Stimulated activated naive CD8-positive, alpha-beta T cell treated with anti-CD3 and anti-CD28 coated beads, Interleukin-15, Interleukin-2, amounts not matched to agents 100 U/mL and 50 U/mL, for 24 hours (primary cell): ENCODE data around the gene S100A8.
A peak's percentile ranks its signal among the peaks of the same experiment; 100 is the strongest.

Experiments
- ATAC-seq: fragments of 150-1000 bp; cut with Tn5 transposase; one replicate; pipeline ENCODE4 v1.10.0; 2021
- DNase-seq: peaks from one replicate; pipeline ENCODE4 v3.0.0; 2021

The S100A8 gene

DNA sequence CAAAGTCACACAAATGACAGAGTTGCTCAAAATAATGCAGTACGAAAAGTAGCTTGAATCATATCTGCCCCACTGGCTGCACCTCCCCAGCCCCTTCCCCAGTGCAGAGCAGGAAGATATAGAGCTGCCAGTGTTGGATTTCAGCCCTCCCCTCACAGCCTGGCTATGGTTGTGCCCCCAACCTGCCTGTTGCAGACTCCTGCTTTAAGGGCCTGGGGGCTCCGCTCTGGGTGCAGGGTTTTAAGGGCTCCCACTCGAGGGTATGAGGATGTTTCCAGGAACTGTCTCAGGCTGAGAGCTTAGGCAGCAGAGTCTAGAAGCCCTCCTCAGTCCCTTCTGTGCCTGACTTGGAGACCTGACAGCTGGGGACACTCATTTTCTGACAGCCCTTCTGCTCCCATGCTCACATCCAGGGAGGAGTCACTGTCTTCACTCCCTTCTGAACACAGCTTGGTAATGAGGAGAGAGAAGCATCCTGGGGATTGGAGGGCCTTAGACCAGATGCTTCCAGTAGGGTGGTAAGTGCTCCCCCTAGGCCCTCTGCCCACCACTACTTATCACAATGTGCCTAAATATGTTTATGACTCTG lies 28.6 kb downstream of the S100A8 start:
- ATAC-seq: no peak
- DNase-seq: no peak

DNA sequence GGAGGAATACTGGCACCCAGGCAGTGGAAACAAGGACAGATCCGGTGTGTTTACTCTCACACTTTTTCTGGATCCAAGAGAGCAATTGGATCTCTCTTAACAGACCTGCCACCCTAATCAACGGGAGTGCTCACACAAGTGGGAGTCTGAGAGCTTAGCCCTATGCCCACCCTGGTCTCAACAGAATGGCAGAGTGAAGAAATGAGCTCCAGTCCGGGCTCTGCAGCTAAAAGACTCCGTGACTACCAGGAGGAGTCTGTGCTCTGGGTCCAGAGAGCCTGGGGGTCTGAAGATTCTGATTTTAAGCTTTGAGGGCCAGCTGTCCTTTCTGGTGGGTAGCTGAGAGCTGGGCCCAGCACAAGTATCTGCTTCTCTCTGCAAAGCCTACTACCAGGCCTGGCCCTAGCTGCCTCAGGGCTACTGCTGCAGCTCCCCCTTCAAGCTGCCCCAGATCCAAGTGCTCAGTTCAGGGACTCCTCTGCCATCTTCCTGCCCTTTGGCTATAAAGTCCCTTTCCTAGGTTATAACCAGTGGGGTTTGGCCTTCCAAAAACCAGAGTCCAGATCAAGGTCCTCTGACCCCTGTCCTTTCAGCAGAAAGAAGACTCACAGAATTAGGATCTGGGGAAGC lies 29.3 kb downstream of the S100A8 start:
- DNase-seq (no peak), ATAC-seq (no peak)

DNA sequence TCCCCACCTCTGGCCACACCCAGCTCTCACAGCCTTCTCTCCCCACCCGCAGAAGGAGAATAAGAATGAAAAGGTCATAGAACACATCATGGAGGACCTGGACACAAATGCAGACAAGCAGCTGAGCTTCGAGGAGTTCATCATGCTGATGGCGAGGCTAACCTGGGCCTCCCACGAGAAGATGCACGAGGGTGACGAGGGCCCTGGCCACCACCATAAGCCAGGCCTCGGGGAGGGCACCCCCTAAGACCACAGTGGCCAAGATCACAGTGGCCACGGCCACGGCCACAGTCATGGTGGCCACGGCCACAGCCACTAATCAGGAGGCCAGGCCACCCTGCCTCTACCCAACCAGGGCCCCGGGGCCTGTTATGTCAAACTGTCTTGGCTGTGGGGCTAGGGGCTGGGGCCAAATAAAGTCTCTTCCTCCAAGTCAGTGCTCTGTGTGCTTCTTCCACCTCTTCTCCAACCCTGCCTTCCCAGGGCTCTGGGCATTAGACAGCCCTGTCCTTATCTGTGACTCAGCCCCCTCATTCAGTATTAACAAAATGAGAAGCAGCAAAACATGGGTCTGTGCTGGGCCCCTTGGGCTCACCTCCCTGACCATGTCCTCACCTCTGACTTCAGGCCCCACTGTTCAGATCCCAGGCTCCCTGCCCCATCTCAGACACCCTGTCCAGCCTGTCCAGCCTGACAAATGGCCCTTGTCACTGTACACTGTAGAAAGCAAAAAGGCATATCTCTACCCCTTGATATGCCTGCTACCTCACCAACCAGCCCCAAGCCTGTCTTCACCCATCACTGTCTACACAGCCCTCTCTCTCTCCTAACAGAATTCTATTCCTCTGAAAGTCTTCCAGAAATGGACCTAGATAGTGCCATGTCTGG lies 30.0 kb downstream of the S100A8 start:
- DNase-seq (no peak), ATAC-seq (no peak)

DNA sequence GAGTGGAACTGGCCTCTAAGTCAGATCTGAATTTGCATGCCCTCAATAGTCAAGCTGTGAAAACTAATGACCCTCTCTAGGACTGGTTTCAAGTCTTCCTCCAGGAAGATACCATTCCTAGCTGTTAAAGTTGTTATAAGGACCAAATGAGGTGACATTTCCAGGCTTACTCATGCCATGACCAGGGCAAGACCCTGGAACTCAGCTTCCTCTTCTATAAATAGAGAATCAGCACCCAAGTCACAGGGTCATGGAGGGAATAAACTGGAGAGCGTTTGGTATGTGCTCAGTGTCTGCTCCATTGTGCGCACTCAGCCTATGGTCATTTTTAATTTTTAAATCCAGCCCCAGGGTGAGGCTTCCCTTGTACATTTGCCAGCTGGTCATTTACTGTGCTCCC lies 30.7 kb downstream of the S100A8 start:
- DNase-seq (no peak), ATAC-seq (no peak)

DNA sequence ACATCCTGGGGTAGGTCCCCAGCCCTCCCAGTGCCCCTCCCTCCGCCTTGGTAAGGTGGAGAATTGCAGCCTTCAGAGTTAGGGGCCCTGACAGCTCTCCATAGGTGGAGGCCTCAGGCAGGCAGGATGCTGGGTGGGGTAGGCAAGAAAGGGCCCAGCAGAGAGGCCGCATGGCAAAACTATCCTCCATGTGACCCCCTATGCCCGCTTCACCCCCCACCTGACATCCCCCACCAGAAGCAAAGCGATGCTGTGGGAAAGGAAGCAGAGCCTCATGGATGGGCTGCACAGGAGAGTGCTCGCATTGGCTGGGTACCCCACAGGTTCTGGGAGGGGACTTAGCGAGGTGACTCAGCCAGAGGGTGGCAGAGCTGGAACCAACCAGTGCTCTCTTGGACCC lies 31.6 kb downstream of the S100A8 start:
- DNase-seq: no peak
- ATAC-seq: no peak

DNA sequence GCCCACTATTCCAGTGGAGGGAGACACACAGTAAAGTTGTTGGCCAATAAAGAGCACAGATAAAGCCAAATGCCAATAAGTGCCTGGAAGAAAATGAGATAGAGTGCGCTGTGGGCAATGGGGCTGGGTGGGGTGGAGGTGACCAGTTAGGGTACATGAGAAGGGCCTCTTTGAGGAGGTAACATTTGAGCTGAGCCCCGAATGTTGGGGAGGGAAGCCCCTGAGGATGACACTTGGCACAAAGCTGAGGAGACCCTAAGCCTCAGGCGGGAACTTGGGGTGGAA lies 32.2 kb downstream of the S100A8 start:
- ATAC-seq: no peak
- no peak for DNase-seq

DNA sequence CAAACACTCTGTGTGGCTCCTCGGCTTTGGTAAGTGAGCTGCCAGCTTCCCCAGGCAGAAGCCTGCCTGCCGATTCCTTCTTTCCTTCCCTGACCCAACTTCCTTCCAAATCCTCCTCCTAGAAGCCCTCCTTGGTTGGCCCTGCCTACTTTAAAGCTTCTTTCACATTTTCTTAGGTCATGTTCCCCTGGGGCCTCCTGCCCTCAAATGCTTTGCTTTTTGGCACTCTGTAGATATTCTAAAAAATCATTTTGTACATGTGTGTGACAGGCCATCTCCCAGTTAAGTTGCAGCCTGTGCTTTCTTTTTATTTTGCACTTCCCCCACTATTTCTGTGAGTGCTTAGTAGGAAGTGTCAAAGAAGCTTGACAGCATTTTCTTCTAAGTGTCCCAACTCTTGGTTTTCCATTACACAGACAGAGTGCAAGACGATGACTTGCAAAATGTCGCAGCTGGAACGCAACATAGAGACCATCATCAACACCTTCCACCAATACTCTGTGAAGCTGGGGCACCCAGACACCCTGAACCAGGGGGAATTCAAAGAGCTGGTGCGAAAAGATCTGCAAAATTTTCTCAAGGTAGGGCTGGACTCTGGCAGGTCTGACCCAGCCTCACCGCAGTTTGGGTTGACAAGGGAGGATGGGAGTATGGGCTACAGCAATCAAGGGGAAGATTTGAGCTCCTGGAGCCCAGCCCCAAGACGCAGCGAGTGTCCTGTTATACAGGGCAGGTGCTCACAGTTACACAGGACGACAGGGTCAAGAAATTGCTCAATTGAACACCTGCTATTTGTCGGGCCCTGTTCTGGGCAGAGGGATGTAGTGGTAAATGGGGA lies 32.8 kb downstream of the S100A8 start, which contains the start of gene S100A9:
Gene S100A9, plus strand, starts transcription at position 2 of the 838 bp plus-strand sequence. Its CDS starts 430 bp downstream, at position 432.
- no peak for DNase-seq
- ATAC-seq: no peak

DNA sequence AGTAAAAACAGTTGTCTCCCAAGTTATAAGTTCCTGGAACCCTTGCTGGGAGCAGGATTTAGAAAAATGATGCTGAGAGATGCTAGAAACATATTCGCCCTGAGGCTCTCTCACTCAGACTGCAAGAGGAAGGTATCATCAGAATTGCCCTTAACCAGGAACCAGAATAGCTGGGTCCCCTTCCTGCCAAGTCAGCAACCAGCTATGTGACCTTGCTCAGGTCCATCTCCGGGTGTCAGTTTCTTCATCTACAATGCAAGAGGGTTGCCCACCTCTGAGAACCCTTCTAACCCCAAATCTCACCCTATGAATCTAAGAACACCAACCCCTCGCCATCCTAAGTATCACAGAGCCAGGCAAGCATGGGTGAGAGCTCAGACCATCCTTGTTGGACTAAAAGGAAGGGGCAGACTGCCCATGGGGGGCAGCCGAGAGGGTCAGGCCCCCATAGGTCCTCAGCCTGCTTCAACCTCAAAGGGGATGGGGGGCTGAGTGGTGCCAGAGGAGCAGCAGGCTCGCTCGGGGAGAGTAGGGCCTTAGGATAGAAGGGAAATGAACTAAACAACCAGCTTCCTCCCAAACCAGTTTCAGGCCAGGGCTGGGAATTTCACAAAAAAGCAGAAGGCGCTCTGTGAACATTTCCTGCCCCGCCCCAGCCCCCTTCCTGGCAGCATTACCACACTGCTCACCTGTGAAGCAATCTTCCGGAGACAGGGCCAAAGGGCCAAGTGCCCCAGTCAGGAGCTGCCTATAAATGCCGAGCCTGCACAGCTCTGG lies 33.6 kb downstream of the S100A8 start:
- DNase-seq (no peak), ATAC-seq (no peak)

DNA sequence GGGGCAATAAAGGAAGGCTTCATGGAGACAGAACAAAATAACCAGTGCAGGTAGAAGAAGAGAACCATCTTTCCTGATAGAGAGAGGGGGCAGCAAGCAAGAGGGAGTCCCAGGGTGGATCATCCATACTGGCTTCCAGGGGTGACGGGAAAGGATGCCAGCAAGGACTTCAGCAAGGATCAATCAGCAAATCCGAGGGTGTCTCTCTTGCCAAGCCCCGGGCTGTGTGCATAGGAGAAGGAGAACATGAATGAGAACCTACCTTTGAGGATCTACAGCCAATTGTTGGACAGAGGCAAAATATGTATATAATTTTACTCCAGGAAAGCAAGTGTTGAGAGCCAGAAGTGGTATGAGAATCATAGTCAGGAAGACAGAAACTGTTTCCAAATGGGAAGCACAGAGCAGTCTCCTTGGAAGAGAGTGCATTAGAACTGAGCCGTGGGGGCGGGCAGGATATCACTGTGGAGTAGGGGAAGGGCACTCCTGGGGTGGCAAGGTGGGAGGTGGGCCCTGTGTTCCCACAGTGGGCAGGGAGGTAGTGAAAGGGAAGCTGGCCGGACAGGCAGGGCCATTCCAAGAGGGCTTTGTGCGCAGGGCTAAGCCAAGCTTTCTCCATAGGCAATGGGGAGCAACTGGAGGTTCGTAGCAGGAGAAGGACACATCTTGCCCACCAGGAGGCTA lies 34.3 kb downstream of the S100A8 start:
- no peak for DNase-seq
- ATAC-seq: no peak

DNA sequence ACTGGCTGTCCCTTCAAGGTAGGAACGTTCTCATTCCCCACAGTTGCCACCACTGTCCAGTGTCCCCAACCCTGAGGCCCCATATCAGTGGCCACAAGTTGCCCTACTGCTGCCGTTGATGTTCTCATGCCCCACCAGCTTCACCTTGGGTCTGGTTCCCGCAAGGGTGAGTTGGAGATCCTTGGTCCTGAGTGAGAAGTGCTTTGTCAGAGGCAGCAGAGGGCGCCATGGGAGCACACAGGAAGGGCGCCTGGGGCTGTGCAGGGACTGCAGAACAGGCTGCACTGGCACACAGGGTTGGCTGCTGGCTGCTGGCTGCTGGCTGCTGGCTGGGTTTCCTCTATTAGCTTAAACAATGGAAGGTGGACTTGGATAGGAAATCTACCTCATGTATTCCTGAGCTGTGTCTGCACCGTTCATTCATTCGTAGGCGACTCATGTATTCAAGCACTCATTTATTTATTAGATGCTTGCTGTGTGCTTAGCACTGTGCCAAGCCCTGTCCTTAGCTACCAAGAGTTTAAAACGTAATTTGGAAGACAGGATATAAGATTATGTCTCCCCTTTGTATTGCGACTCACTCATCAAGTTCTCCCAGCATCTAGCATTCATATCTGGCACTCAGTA lies 35.3 kb downstream of the S100A8 start:
- ATAC-seq (peak; percentile 62), DNase-seq (peak; percentile 45)

DNA sequence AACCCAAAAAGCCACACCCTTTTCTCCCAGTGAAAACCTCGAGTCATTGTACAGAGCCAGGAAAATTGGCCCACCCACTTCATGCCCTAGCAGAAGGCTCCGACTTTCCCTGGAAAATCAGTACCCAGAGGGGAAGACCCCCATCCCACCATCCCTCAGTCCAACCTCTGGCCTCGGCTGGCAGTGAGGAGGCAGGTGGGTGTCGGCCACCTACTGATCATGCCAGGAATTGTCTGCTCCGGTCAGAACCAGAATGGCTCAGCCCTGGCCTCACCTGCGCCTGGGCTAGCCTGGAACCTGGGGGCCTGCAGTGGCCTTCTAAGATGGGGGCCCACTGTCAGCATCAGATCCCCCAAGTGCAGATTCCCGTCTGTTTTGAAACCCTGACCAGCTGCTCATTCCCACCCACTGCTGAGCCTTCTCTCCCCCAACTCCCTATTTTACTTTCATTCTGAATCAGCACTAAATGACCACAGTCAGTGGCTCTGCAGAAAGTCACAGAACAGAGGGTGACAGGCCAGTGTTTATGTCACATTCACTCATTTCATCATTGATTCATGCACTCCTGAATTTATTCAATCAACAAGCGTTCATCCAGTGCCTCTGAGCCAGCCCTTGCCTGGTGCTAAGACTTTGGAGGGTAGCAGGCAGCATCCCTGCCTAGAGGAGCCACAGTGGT lies 36.2 kb downstream of the S100A8 start:
- no peak for ATAC-seq
- no peak for DNase-seq

DNA sequence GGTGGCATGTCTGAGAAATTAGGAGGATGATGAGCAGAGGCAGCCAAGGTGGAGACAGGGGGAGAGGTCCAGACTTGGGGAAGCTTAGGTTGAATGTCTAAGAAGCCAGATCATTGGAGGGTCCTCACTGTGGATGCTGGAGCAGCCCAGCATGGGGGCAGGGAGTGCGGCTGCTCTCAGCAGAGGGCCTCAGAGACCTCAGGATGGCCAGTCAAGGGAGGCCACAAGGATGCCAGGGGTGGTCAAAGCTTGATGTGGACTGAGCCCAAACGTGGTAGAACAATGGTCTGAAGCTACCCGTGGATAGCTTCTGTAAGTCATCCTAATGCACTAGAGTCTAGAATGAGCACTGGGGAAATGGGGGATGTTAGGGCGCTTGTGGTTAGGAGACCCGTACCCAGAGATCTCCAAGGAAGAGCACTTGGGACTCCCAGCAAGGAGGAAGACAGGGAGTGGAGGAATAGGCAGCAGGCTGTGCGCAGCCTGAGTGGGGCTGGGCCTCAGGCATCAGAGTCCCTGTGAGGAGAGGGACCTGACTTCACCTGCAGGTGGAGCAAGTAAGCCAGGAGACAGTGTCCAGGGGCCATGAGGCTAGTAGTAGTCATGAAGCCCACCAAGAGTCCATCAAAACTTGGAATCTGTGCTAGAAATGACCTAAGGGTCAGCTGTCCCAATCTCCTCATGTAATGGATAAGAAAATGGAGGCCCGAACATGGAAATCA lies 37.5 kb downstream of the S100A8 start:
- DNase-seq (no peak), ATAC-seq (no peak)

DNA sequence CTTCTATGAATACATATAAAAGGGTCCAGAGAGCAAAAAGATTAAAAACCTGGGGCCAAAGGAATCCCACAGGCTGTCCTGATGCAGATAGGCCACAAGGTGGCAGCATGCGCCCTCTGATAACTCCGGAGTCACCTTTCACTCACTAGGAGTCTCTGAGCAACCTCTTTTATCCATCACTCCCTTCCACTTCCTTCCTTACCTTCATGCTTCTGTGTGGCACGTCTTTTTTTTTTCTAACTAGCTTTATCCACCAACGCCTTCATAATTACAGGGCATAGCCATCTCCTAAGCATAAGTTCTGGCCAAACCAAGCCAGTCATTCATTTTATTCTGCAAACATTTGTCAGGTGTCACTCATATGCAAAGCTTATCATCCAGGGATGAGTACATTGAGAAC lies 38.4 kb downstream of the S100A8 start:
- DNase-seq (peak; percentile 66), ATAC-seq (no peak)

DNA sequence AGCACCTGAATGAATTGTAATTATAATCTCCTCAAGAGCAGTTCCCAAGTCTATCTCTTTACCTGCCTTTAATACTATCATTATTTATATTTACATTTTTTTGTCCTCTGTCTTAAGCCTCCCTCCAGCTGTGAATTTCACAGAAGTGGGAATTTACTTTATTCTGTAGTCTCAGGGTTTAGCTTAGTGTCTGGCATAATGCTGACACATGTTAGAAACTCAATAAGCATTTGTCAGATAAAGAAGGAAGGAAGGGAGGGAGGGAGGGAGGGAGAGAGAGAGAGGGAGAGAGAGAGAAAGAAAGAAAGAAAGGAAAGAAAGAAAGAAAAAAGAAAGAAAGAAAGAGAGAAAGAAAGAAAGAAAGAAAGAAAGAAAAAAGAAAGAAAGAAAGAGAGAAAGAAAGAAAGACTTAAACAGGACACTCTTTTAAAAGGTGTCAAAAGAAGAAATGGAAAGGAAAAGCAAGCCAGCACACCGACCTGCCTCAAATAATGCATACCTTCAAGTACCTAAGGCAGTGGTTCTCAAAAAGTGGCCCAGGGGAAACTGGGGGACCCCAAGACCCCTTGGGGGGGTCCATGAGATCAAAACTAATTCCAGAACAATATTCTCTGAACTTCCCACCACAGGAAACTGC lies 40.4 kb downstream of the S100A8 start:
- no peak for DNase-seq
- ATAC-seq: no peak

DNA sequence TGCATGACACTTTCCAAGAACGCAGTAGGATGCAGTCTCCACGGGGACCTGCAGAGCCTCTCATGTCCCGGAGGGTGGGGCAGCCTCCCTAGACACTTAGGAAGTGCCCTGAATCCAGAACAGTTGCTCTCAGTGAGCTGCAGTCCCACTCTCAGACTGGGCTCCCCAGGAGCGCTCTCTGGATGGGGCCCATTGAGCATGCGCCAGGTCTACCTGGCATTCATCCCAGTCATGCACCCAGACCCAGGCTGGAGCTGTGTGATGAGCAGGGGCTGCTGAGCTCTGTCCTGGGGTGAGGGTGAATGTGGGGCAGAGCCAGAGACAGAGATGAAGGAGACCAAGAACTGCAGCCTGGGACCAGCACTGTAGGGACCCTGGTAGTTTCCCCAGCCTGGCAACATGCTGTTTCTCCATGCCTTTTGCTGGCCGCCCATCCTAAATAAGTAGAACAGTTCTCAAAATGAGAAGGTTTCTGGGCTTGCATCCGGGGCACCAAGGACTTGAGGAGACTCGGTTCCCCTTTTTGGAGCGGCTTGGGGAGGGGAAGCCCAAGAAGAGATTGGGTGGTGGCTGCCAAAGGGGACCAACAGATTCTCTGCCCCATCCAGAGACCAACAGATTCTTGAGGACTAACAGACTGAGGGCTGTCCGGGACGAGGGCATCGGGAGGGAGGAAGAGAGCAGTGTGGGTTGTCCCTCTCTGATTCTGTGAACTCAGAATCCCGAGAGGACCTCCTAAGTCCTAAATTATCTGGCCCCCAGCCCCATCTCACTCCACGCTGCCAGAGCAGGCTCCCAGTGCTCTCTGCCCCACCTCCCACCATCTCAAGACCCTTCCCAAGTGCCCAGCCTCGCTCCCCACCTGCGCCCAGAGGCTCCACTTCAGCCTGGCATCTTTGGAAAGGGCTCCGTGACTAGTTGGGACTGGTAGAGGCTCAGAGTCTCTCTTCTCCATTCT lies 41.2 kb downstream of the S100A8 start:
- no peak for DNase-seq
- ATAC-seq: no peak

DNA sequence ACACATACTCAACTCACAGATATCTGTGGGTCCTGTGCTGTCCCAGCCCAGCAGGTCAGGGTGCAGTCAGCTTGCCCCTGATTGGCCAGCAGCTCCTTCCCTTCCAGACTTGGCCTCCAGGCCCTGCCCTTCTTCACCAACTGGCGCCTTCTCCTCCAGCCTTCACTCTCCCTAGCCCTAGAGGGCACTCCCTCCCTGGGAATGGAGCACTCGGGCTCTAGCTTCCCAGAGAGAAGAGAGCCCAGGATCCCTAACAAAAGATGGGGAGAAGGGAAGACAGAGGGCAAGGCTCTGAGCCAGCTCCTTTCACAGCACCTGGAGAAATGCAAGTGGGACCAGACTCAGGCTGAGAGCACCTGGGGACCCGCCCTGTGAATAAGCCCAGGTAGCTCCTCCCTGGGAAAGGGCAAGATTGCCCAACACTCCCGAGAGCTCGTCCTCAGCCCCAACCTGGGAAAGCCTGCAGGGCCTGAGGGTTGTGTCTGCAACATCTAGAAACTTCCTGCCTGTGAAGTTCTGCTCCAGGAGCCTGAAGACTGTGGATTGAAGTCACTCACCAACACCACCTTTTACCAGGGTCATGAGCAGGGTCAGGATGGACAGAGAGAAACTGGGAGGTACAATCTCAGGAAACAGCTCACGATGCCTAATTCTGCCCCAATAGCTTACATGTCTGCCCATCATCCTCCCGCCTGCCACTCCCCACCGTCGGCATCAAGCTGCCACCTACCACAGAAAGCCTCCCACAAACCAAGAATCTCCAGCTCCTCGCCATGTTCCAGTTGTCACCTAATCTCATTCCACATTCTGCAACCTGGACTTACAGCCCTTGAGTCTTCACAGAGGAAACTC lies 42.1 kb downstream of the S100A8 start, which contains the start of gene PGLYRP4:
Gene PGLYRP4, minus strand, starts transcription at position 331 of the 852 bp plus-strand sequence. CDS start 909 bp downstream, outside the sequence.
- no peak for DNase-seq
- no peak for ATAC-seq

DNA sequence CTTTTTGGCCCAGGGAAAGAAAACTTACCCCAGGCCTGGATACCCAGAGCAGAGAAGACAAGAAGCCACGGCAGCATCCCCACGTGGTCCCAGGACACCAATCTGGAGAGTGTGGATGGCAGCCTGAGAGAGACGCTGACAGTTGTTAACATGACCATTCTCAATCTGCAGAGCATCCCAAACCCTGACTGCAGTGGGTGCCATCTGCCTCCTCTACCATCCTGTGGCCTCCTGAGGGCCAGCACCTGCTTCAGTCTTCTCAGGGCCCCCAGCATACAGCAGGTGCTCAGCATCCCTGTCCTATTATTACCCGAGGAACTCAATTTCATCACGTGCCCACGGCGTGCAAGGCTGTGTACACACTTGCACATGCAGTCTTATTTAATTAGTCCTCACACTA lies 43.0 kb downstream of the S100A8 start:
- no peak for DNase-seq

More for the DNA sequence above, 43.0 kb downstream of the S100A8 start:
- no peak for ATAC-seq
